Activated B cell treated with CpG ODN at 0.5 μM for 24 hours (primary cell): ENCODE results near the gene CAMK2G. TPM values are rescaled to one million over a fixed set of nuclear protein-coding genes. Genes with fewer than 3 reads are reported as not detected.

ENCODE experiments used
- ATAC-seq: fragments of 200-7000 bp; cut with Tn5 transposase; one replicate; pipeline ENCODE4 v1.10.0; 2021; ENCODE audit warnings: low read depth, mild to moderate bottlenecking, moderate library complexity
- CTCF ChIA-PET: fragments of 350-600 bp; sonication (Branson Sonifier 250); formaldehyde crosslinking; loops from one replicate; lab custom pipeline; 2021; ENCODE audit warnings: antibody characterized with exemption; lab: Charles Lee
- POLR2A ChIA-PET: fragments of 350-600 bp; sonication (Branson Sonifier 250); formaldehyde crosslinking; loops from one replicate; lab custom pipeline; 2021; ENCODE audit warnings: antibody characterized with exemption; lab: Charles Lee
- DNase-seq: peaks from one replicate; pipeline ENCODE4 v3.0.0; 2022
- H3K27ac Mint-ChIP-seq: one replicate; pipeline ENCODE4 v1.8.0; 2020; ENCODE audit warnings: mixed read lengths
- H3K27me3 Mint-ChIP-seq: one replicate; pipeline ENCODE4 v1.8.0; 2021; ENCODE audit warnings: mixed read lengths
- H3K36me3 Mint-ChIP-seq: one replicate; pipeline ENCODE4 v1.8.0; 2021; ENCODE audit warnings: low read depth, mixed read lengths
- H3K4me1 Mint-ChIP-seq: one replicate; pipeline ENCODE4 v1.8.0; 2021; ENCODE audit warnings: mixed read lengths
- H3K4me3 Mint-ChIP-seq: one replicate; pipeline ENCODE4 v1.8.0; 2020; ENCODE audit warnings: mild to moderate bottlenecking, mixed read lengths
- H3K9me3 Mint-ChIP-seq: one replicate; pipeline ENCODE4 v1.8.0; 2020; ENCODE audit warnings: mixed read lengths
- CTCF ChIP-seq: fragments of 200-600 bp; IDR thresholded peaks from one replicate; pipeline ENCODE4 v1.8.0; 2022; ENCODE audit warnings: antibody characterized with exemption, mild to moderate bottlenecking
- intact Hi-C: fragments of 100-400 bp; cut with micrococcal nuclease; formaldehyde crosslinking; loops from one replicate; pipeline ENCODE4 v1.15.1; 2024
- total RNA-seq: library from RNA; stranded (reverse); gene quantifications from 2 replicates; pipeline ENCODE4 v1.2.3, GENCODE V29; 2022

CAMK2G gene
- total RNA-seq, 1 donor from 2014 or later: 19.9 TPM

- no peak for ATAC-seq
- ChIA-PET POLR2A (no interaction called here), CTCF (no interaction called here)
- Mint-ChIP-seq H3K4me1 (no peaks in the 10 kb centered on the region), H3K9me3 (no peaks in the 10 kb centered on the region), H3K27ac (no peak overlapping the region), H3K27me3 (no peaks in the 10 kb centered on the region), H3K36me3 (peaks cover 70% of the 10 kb centered on the region), H3K4me3 (no peak overlapping the region)
- TF ChIP-seq CTCF: no peak
- no peak for DNase-seq
- intact Hi-C loops: loop anchor here (10.0 kb wide), 1 partner anchor 1393 kb away; the partner anchor contains the start of gene COMTD1
Measured at GRCh38 chr10:73841526-73842285, 32.6 kb downstream of the CAMK2G start.

GRCh38 chr10:73841061-73841421 is 33.3 kb downstream of the CAMK2G start:
- Mint-ChIP-seq H3K27ac (no peak overlapping the region), H3K4me1 (no peaks in the 10 kb centered on the region), H3K4me3 (no peak overlapping the region), H3K36me3 (peaks cover 69% of the 10 kb centered on the region), H3K9me3 (no peaks in the 10 kb centered on the region), H3K27me3 (no peaks in the 10 kb centered on the region)
- CTCF ChIA-PET: no interaction called here
- intact Hi-C loops: loop anchor here (10.0 kb wide), 1 partner anchor 1394 kb away; the partner anchor contains the start of gene COMTD1
- no peak for ATAC-seq
- POLR2A ChIA-PET: no interaction called here
- no peak for TF ChIP-seq CTCF
- DNase-seq: no peak

DNA sequence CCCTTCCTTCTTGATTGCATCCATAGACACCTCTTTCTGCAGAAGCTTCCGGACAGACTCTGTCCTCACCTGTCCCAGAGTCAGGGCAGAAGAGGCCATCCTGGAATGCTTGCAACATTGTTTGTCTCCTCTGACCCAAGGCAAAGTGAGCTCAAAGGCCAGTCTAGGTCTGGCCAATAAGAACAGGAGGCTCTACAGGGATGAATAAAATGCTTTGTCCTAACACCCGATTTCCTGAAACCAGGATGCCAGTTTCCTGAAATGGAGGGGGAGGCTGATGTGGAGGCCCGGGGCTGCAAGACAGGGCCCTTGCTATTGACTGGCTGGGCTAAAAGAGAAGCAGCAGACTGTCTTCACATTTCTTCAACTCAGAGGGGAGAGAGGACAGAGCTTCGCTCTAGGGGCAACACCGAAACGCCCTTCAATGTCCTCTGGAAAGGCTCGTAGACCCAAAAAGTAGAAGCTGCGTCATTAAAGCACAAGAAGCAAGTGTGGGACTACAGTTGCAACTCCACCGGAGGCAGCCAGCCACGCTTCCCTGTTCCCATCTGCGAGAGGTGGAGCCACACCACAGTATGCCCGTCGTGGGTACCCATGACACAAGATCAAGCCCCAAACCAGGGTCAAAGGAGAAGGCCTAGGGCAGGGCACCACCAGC is 33.8 kb downstream of the CAMK2G start:
- H3K27me3 Mint-ChIP-seq: no peaks in the 10 kb centered on the region
- TF ChIP-seq CTCF: no peak
- no peak overlapping the region for H3K27ac Mint-ChIP-seq
- peaks cover 66% of the 10 kb centered on the region for H3K36me3 Mint-ChIP-seq
- H3K4me3 Mint-ChIP-seq: no peak overlapping the region
- ATAC-seq (no peak), DNase-seq (no peak)
- ChIA-PET POLR2A (no interaction called here), CTCF (no interaction called here)
- H3K9me3 Mint-ChIP-seq: no peaks in the 10 kb centered on the region
- intact Hi-C loops: loop anchor here (10.0 kb wide), 1 partner anchor 1394 kb away; the partner anchor contains the start of gene COMTD1
- no peaks in the 10 kb centered on the region for H3K4me1 Mint-ChIP-seq

GRCh38 chr10:73840056-73840402 is 34.3 kb downstream of the CAMK2G start:
- intact Hi-C loops: loop anchor here (10.0 kb wide), 1 partner anchor 1395 kb away; the partner anchor contains the start of gene COMTD1
- no peak overlapping the region for H3K27ac Mint-ChIP-seq
- H3K36me3 Mint-ChIP-seq: peaks cover 66% of the 10 kb centered on the region
- DNase-seq: no peak
- H3K4me1 Mint-ChIP-seq: no peaks in the 10 kb centered on the region
- H3K27me3 Mint-ChIP-seq: no peaks in the 10 kb centered on the region
- ChIA-PET POLR2A (no interaction called here), CTCF (no interaction called here)
- no peak overlapping the region for H3K4me3 Mint-ChIP-seq
- ATAC-seq: no peak
- no peak for TF ChIP-seq CTCF
- no peaks in the 10 kb centered on the region for H3K9me3 Mint-ChIP-seq

DNA sequence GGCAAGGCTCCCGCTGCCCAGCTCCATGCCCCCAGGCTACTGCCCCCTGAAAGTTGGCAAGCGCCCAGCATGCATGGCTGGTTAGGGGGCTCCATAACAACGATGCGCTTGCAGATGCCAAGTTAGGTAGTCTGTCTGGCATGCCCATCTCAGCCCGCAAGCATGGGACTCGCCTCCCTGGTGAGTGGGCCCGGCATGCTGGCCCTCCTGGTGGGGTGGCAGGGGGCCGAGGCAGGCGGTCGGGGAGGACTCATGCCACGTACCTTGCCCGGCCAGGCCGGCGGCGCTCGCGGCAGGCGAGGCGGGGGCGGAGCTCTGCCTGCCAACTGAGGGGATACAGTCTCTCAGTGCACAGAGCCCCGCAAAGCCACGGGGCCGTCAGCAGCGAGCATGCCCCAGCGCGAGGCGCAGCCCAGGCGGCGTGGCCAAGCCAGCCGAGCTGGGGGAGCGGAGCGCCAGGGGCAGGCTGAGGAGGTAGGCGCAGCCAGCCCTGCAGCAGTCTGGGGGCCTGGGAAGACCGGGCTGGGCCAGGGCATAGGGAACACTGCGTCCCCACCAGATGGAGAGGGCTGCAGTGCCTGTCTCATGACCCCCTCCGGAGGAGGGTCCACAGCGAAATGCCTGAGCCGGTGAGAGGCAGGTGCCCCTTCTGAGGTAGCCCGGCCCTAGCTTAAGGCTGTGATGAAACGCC is 34.9 kb downstream of the CAMK2G start:
- Mint-ChIP-seq H3K4me1 (no peaks in the 10 kb centered on the region), H3K9me3 (no peaks in the 10 kb centered on the region), H3K36me3 (peaks cover 67% of the 10 kb centered on the region), H3K27ac (no peak overlapping the region), H3K4me3 (no peak overlapping the region), H3K27me3 (no peaks in the 10 kb centered on the region)
- no peak for TF ChIP-seq CTCF
- intact Hi-C loops: no loop called here
- ChIA-PET CTCF (no interaction called here), POLR2A (no interaction called here)
- ATAC-seq (no peak), DNase-seq (no peak)
